Astrocyte of the cerebellum (primary cell): ENCODE measurements around the gene DNAH11.

Source experiments
- DNase-seq: peaks from one replicate; pipeline ENCODE4 v3.0.0-alpha.2; 2011; ENCODE audit warnings: low read depth
- H3K4me3 ChIP-seq: 2 replicates; pipeline ENCODE4 v1.5.1; 2011; ENCODE audit warnings: mild to moderate bottlenecking, low read depth, low read length, moderate library complexity
- CTCF ChIP-seq: IDR thresholded peaks from 2 replicates; pipeline ENCODE4 v1.5.1; 2012; ENCODE audit warnings: low read length, low read depth, moderate library complexity, mild to moderate bottlenecking; ENCODE audit errors: missing control alignments
- in situ Hi-C: cut with HindIII; loops from 2 replicates; pipeline ENCODE4 v1.10.0; 2017; ENCODE audit warnings: low sequenced_read_pairs

DNAH11 gene

GRCh38 chr7:21538936-21539495, 3.8 kb upstream of the DNAH11 start:
- TF ChIP-seq CTCF = no peak
- in situ Hi-C loops = no loop called here
- H3K4me3 ChIP-seq = no peak overlapping the region
- DNase-seq = no peak

- peak overlapping the region; percentile 53 for H3K4me3 ChIP-seq
- in situ Hi-C loops = no loop called here
- DNase-seq = no peak
- no peak for TF ChIP-seq CTCF
Measured at GRCh38 chr7:21543528-21544302, 876 bp downstream of the DNAH11 start.

- DNase-seq = no peak
- no peak overlapping the region for H3K4me3 ChIP-seq
- in situ Hi-C loops = no loop called here
- TF ChIP-seq CTCF = no peak
Measured at GRCh38 chr7:21544303-21544656, 1.4 kb downstream of the DNAH11 start.

GRCh38 chr7:21544715-21545114, 1.9 kb downstream of the DNAH11 start:
- in situ Hi-C loops = no loop called here
- no peak overlapping the region for H3K4me3 ChIP-seq
- DNase-seq = no peak
- no peak for TF ChIP-seq CTCF

- no peak for DNase-seq
- no peak for TF ChIP-seq CTCF
- in situ Hi-C loops = no loop called here
- no peak overlapping the region for H3K4me3 ChIP-seq
Measured at GRCh38 chr7:21547501-21547900, 4.7 kb downstream of the DNAH11 start.

GRCh38 chr7:21548491-21548890, 5.7 kb downstream of the DNAH11 start:
- no peak for TF ChIP-seq CTCF
- in situ Hi-C loops = no loop called here
- no peak for DNase-seq
- no peak overlapping the region for H3K4me3 ChIP-seq
